ENCODE data around the gene MSI1.

- TF ChIP-seq ZBTB11 (CRISPR knock-in tag; IDR thresholded peaks at IDR 0.05) (no peak), POLR2A (IDR thresholded peaks at IDR 0.05; ENCODE audit: low read depth, low read length) (no peak), ZNF24 (IDR thresholded peaks at IDR 0.05) (no peak)
These were observed 1.6 kb upstream of the MSI1 start for GRCh38 chr12:120370343-120371243.

All from GM12878 (cell line).